SK-N-SH (cell line): ENCODE measurements around the gene ZNF774. TPM values are rescaled to one million over a fixed set of nuclear protein-coding genes. Genes with fewer than 3 reads are reported as not detected.

Experiments
- CTCF ChIA-PET: fragments of 300-600, 350-600 bp; formaldehyde crosslinking; extraction: SDS; loops from one replicate; lab custom pipeline; 2021; lab: Yijun Ruan, JAX
- POLR2A ChIA-PET: fragments of 350-600 bp; sonication (Branson Sonifier 250); formaldehyde crosslinking; extraction: SDS; loops from one replicate; lab custom pipeline; 2020; ENCODE audit warnings: antibody characterized with exemption, inconsistent platforms; lab: Yijun Ruan, JAX
- DNase-seq: peaks from one replicate; pipeline ENCODE4 v3.0.0; 2012
- H2AFZ ChIP-seq: fragments of 200-600 bp; sonication (generic); 2 replicates; pipeline ENCODE4 v1.8.1; 2016; ENCODE audit warnings: antibody characterized with exemption, mild to moderate bottlenecking, low read depth
- H3F3A ChIP-seq: fragments of 200-600 bp; sonication (generic); replicated peaks from 2 replicates; pipeline ENCODE3; 2016; ENCODE audit warnings: antibody characterized with exemption, mild to moderate bottlenecking; ENCODE audit not compliant: insufficient read depth
- H3K27ac ChIP-seq, 2 experiments: fragments of 200-500 bp in 1 of 2; fragments of 200-600 bp in 1 of 2; sonication (Bioruptor generic) in 1 of 2; sonication (generic), shearing (Covaris generic) in 1 of 2; 2 replicates each; pipeline versions ENCODE4 v1.5.1 to v1.6.1; 2014 to 2016; ENCODE audit warnings: low read depth in 2 of 2, inconsistent platforms in 1 of 2, low read length in 1 of 2, mild to moderate bottlenecking in 1 of 2, mixed read lengths in 1 of 2
- H3K27me3 ChIP-seq: fragments of 200-600 bp; sonication (generic), shearing (Covaris generic); 2 replicates; pipeline ENCODE4 v1.6.1; 2016; ENCODE audit warnings: mixed run types; ENCODE audit not compliant: insufficient read depth
- H3K36me3 ChIP-seq, 2 experiments: fragments of 200-500 bp in 1 of 2; fragments of 200-600 bp in 1 of 2; sonication (Bioruptor generic) in 1 of 2; sonication (generic) in 1 of 2; replicated peaks in 1 of 2; 2 replicates each; pipeline versions ENCODE3 to v1.5.1; 2014 to 2016; ENCODE audit warnings: low read length in 1 of 2, mild to moderate bottlenecking in 1 of 2; ENCODE audit not compliant: insufficient read depth in 2 of 2, control insufficient read depth in 1 of 2
- H3K4me1 ChIP-seq, 2 experiments: fragments of 200-500 bp in 1 of 2; fragments of 200-600 bp in 1 of 2; sonication (Bioruptor generic) in 1 of 2; sonication (generic), shearing (Covaris generic) in 1 of 2; 2 replicates each; pipeline versions ENCODE4 v1.5.1 to v1.6.1; 2014 to 2016; ENCODE audit warnings: low read depth in 1 of 2, low read length in 1 of 2, mixed run types in 1 of 2; ENCODE audit not compliant: insufficient read depth in 2 of 2, control insufficient read depth in 1 of 2
- H3K4me2 ChIP-seq: fragments of 200-600 bp; sonication (generic), shearing (Covaris generic); 2 replicates; pipeline ENCODE4 v1.6.1; 2017; ENCODE audit warnings: mixed run types
- H3K4me3 ChIP-seq, 2 experiments: fragments of 200-500 bp in 1 of 2; fragments of 200-600 bp in 1 of 2; sonication (Bioruptor generic) in 1 of 2; sonication (generic), shearing (Covaris generic) in 1 of 2; 2 replicates each; pipeline versions ENCODE4 v1.5.1 to v1.8.1; 2014 to 2016; ENCODE audit warnings: low read depth in 2 of 2, inconsistent platforms in 1 of 2, low read length in 1 of 2, mild to moderate bottlenecking in 1 of 2, mixed read lengths in 1 of 2, moderate library complexity in 1 of 2
- H3K79me2 ChIP-seq: fragments of 200-600 bp; sonication (generic); 2 replicates; pipeline ENCODE4 v1.8.1; 2017; ENCODE audit warnings: mild to moderate bottlenecking; ENCODE audit not compliant: insufficient read depth
- H3K9ac ChIP-seq: fragments of 200-600 bp; sonication (generic); 2 replicates; pipeline ENCODE4 v1.6.1; 2017; ENCODE audit warnings: mixed run types
- H3K9me2 ChIP-seq: fragments of 200-600 bp; sonication (generic); 2 replicates; pipeline ENCODE4 v1.6.1; 2017; ENCODE audit warnings: mixed run types
- H3K9me3 ChIP-seq: fragments of 200-600 bp; sonication (generic); 2 replicates; pipeline ENCODE4 v1.6.1; 2017; ENCODE audit warnings: mixed run types, mild to moderate bottlenecking, moderate library complexity
- H4K20me1 ChIP-seq: fragments of 200-600 bp; sonication (generic); 2 replicates; pipeline ENCODE4 v1.6.1; 2017; ENCODE audit warnings: mild to moderate bottlenecking, mixed run types; ENCODE audit not compliant: insufficient read depth
- CHD2 ChIP-seq: fragments of 150-350 bp; IDR thresholded peaks from 2 replicates; pipeline ENCODE4 v1.6.1; 2018; ENCODE audit warnings: low read length; ENCODE audit not compliant: partially characterized antibody
- EZH2phosphoT487 ChIP-seq: fragments of 200-600 bp; sonication (generic); IDR thresholded peaks from 2 replicates; pipeline ENCODE4 v1.6.1; 2017; ENCODE audit warnings: low read depth, mixed run types, mild to moderate bottlenecking, antibody characterized with exemption, moderate library complexity, borderline replicate concordance
- FOXM1 ChIP-seq: IDR thresholded peaks from 2 replicates; pipeline ENCODE4 v1.4.0; 2012; ENCODE audit warnings: low read depth, mild to moderate bottlenecking
- JUND ChIP-seq: IDR thresholded peaks from 2 replicates; pipeline ENCODE4 v1.4.0; 2012
- MEF2A ChIP-seq: IDR thresholded peaks from 2 replicates; pipeline ENCODE4 v1.4.0; 2012; ENCODE audit warnings: low read depth, borderline replicate concordance
- NFIC ChIP-seq: IDR thresholded peaks from 2 replicates; pipeline ENCODE4 v1.4.0; 2012; ENCODE audit warnings: borderline replicate concordance
- RAD21 ChIP-seq: IDR thresholded peaks from 2 replicates; pipeline ENCODE4 v1.6.1; 2012; ENCODE audit warnings: mild to moderate bottlenecking, low read length
- RFX5 ChIP-seq: IDR thresholded peaks from 2 replicates; pipeline ENCODE4 v1.6.1; 2012; ENCODE audit warnings: mild to moderate bottlenecking, improper control_type of control experiment, low read length
- RXRA ChIP-seq: IDR thresholded peaks from 2 replicates; pipeline ENCODE4 v1.4.0; 2012; ENCODE audit warnings: low read depth, mild to moderate bottlenecking, borderline replicate concordance
- SIN3A ChIP-seq: IDR thresholded peaks from 2 replicates; pipeline ENCODE4 v1.6.1; 2012; ENCODE audit warnings: low read depth, mild to moderate bottlenecking, low read length, moderate library complexity, borderline replicate concordance
- SMC3 ChIP-seq: IDR thresholded peaks from 2 replicates; pipeline ENCODE4 v1.6.1; 2012; ENCODE audit warnings: low read depth, low read length, improper control_type of control experiment
- TAF1 ChIP-seq: IDR thresholded peaks from 2 replicates; pipeline ENCODE4 v1.6.1; 2012; ENCODE audit warnings: low read depth, mild to moderate bottlenecking, low read length, moderate library complexity, borderline replicate concordance
- WGBS: methylation state at CpG from one replicate; pipeline ENCODE4 v1.1.6; 2017; ENCODE audit warnings: low lambda C conversion rate; 5-methylcytosine and 5-hydroxymethylcytosine counted together
- polyA plus RNA-seq, 3 experiments: library from polyadenylated mRNA; depleted of rRNA; stranded (reverse); fragments of >200 nt; gene quantifications; 2 replicates each; pipeline ENCODE4 v1.2.3, GENCODE V29; 2012
- TF ChIP-seq, protein P1 (sequence below): fragments of 200-600 bp; sonication (generic); IDR thresholded peaks from 2 replicates; pipeline ENCODE4 v1.6.1; 2017; ENCODE audit warnings: antibody characterized with exemption, mild to moderate bottlenecking, moderate library complexity
- TF ChIP-seq, protein P2 (sequence below): IDR thresholded peaks from 2 replicates; pipeline ENCODE4 v1.4.0; 2012; ENCODE audit warnings: low read depth, borderline replicate concordance
- TF ChIP-seq, protein P3 (sequence below): fragments of 150-350 bp; IDR thresholded peaks from 2 replicates; pipeline ENCODE4 v1.6.1; 2017; ENCODE audit warnings: antibody characterized with exemption, low read length, low read depth, borderline replicate concordance
- TF ChIP-seq, protein P4 (sequence below): IDR thresholded peaks from 2 replicates; pipeline ENCODE4 v1.4.0; 2012; ENCODE audit warnings: low read depth

ZNF774 gene
- polyA plus RNA-seq, 1 of the 3 experiments (the other 2 are of a cell fraction): 1.8 TPM

DNA sequence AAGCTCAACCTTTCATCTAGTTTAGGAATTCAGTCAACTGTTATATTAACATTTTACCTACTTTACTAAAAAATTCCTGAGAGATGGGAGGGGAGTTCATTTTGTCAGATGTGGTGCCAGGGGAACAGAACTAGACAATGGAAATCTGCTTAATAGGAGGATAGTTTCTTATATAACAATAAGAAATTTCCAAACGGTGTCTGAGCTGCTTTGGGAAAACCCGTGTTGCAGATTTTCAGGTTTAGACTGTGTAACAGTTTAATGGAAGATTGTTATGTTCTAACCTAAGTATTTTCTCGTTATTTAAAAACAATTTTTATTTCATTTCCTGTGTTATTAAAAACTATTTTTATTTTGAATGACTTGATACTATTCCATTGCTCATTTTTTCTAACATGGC is 55.3 kb downstream of the ZNF774 start (continued):
- TF ChIP-seq FOXM1: no peak
- TF ChIP-seq JUND: no peak

DNA sequence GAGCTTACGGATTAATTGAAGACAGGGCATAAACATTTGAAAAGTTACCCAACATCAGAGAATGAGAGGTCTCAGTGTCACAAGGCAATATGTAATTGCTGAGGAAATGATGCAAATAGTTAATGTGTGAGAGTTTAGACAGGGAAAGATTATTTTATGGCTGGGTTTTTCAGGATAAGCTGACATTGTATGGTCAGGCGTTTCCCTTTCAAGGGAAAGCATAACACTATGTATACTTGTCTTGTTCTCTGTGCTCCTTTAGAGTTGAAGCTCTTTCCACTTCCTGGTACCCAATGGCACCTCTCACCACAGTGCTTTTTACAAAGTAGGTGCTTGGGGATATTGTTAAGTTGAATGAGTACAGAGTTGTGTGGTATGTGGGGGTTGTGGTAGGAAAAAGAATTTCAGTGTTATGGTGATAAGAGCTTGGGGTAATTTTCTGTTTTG is 55.8 kb downstream of the ZNF774 start:
- WGBS: 90% methylated on average over 2 of the region's 2 CpGs
- Histone ChIP-seq H3K27me3 (no peaks in the 10 kb centered on the region), H3K4me3 (no peak overlapping the region), H3K79me2 (peaks cover 100% of the 10 kb centered on the region), H3K27ac (no peak overlapping the region), H3K9me3 (no peaks in the 10 kb centered on the region), H3K9ac (no peak overlapping the region), H2AFZ (no peak overlapping the region), H3K4me1 (peaks cover 0 to 51% of the 10 kb centered on the region in 2 experiments; a peak in 3 of 4 replicates), H3K4me2 (no peak overlapping the region), H4K20me1 (peaks cover 51% of the 10 kb centered on the region), H3K9me2 (no peaks in the 10 kb centered on the region), H3F3A (peaks cover 40% of the 10 kb centered on the region), H3K36me3 (peaks cover 0 to 24% of the 10 kb centered on the region in 2 experiments)
- DNase-seq: no peak
- TF ChIP-seq SMC3 (no peak), CHD2 (no peak), RXRA (no peak), MEF2A (no peak), TAF1 (no peak), SIN3A (no peak), RFX5 (no peak), NFIC (no peak), RAD21 (no peak), EZH2phosphoT487 (no peak)
- TF ChIP-seq, protein P1, sequence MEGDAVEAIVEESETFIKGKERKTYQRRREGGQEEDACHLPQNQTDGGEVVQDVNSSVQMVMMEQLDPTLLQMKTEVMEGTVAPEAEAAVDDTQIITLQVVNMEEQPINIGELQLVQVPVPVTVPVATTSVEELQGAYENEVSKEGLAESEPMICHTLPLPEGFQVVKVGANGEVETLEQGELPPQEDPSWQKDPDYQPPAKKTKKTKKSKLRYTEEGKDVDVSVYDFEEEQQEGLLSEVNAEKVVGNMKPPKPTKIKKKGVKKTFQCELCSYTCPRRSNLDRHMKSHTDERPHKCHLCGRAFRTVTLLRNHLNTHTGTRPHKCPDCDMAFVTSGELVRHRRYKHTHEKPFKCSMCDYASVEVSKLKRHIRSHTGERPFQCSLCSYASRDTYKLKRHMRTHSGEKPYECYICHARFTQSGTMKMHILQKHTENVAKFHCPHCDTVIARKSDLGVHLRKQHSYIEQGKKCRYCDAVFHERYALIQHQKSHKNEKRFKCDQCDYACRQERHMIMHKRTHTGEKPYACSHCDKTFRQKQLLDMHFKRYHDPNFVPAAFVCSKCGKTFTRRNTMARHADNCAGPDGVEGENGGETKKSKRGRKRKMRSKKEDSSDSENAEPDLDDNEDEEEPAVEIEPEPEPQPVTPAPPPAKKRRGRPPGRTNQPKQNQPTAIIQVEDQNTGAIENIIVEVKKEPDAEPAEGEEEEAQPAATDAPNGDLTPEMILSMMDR: no peak
- TF ChIP-seq, protein P2, sequence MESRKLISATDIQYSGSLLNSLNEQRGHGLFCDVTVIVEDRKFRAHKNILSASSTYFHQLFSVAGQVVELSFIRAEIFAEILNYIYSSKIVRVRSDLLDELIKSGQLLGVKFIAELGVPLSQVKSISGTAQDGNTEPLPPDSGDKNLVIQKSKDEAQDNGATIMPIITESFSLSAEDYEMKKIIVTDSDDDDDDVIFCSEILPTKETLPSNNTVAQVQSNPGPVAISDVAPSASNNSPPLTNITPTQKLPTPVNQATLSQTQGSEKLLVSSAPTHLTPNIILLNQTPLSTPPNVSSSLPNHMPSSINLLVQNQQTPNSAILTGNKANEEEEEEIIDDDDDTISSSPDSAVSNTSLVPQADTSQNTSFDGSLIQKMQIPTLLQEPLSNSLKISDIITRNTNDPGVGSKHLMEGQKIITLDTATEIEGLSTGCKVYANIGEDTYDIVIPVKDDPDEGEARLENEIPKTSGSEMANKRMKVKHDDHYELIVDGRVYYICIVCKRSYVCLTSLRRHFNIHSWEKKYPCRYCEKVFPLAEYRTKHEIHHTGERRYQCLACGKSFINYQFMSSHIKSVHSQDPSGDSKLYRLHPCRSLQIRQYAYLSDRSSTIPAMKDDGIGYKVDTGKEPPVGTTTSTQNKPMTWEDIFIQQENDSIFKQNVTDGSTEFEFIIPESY: no peak
- TF ChIP-seq, protein P3, sequence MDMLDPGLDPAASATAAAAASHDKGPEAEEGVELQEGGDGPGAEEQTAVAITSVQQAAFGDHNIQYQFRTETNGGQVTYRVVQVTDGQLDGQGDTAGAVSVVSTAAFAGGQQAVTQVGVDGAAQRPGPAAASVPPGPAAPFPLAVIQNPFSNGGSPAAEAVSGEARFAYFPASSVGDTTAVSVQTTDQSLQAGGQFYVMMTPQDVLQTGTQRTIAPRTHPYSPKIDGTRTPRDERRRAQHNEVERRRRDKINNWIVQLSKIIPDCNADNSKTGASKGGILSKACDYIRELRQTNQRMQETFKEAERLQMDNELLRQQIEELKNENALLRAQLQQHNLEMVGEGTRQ: no peak
- TF ChIP-seq, protein P4, sequence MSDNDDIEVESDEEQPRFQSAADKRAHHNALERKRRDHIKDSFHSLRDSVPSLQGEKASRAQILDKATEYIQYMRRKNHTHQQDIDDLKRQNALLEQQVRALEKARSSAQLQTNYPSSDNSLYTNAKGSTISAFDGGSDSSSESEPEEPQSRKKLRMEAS: no peak
- CTCF ChIA-PET: interaction anchor here (1.0 to 1.2 kb wide), 3 partner anchors 9 to 183 kb away, joined by 3 to 4 read pairs (median 3); no protein-coding TSS in a partner anchor
- POLR2A ChIA-PET: interaction anchor here (0.9 kb wide), 1 partner anchor 14 kb away, joined by 3 read pairs; no protein-coding TSS in a partner anchor
